ENCODE data around the gene ANO7.

The ANO7 gene

DNA sequence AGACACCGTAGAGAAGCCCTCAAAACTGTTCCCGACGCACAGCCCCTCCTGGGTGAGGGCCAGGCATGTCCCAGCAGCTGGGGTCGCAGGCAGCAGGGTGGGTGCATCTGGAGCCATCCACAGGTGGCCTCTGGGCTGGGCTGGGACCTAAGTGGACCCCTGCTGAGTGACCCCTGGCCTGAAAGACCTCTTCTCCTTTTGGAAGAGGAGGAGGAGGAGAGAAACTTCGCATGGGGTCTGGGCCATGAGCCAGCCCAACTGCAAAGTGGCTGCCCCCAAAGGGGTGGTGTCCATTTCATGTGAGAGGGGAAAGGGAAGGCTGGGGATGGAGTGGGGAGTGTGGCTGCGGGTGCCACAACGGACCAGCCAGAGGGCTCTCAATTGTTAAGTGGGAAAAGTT, 25.1 kb downstream of the ANO7 start:
- TF ChIP-seq ZFX (IDR thresholded peaks at IDR 0.05) = no peak
- TF ChIP-seq, protein P1, sequence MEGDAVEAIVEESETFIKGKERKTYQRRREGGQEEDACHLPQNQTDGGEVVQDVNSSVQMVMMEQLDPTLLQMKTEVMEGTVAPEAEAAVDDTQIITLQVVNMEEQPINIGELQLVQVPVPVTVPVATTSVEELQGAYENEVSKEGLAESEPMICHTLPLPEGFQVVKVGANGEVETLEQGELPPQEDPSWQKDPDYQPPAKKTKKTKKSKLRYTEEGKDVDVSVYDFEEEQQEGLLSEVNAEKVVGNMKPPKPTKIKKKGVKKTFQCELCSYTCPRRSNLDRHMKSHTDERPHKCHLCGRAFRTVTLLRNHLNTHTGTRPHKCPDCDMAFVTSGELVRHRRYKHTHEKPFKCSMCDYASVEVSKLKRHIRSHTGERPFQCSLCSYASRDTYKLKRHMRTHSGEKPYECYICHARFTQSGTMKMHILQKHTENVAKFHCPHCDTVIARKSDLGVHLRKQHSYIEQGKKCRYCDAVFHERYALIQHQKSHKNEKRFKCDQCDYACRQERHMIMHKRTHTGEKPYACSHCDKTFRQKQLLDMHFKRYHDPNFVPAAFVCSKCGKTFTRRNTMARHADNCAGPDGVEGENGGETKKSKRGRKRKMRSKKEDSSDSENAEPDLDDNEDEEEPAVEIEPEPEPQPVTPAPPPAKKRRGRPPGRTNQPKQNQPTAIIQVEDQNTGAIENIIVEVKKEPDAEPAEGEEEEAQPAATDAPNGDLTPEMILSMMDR (conservative IDR thresholded peaks at IDR 0.05) = no peak
- no peak overlapping the region for H3K27ac ChIP-seq

DNA sequence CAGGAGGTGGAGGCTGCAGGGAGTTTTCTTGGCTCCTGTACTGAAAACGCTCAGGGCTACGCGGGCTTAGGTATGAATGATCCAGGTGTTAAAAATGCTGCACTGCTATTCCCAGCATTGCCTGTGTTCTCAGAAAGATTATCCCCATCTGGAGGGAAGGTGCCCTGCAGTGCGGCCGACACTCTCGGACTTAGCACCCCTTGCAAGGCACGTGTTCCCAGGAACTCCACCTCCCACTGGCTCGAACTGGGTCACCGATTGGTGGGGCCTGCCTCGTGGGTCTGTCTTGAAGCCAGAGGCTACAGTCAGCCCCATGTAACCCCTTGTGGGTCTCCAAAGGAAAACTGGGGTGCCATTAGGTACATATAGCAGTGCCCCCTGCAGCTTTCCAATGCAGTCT, 25.7 kb downstream of the ANO7 start:
- no peak for TF ChIP-seq ZFX (IDR thresholded peaks at IDR 0.05)
- TF ChIP-seq, protein P1 (conservative IDR thresholded peaks at IDR 0.05) = no peak
- no peak overlapping the region for H3K27ac ChIP-seq

DNA sequence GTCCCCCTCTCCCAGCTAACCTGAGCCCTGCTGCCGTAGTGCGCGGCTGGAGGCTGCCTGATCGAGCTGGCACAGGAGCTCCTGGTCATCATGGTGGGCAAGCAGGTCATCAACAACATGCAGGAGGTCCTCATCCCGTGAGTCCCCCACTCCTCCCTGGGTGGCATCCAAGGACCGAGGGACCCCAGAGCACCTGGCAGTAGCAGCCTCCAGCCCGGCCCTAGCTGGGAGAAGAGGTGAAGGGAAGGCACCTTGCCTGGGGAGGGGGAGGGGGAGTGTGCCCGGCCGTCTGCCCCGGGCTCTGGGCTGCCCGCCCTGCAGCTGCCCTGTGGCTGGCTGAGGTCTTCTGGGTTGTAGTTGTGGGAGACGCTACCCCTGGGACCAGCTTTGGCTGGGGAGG, 26.3 kb downstream of the ANO7 start:
- no peak for TF ChIP-seq ZFX (IDR thresholded peaks at IDR 0.05)
- TF ChIP-seq, protein P1 (conservative IDR thresholded peaks at IDR 0.05) = no peak
- H3K27ac ChIP-seq = no peak overlapping the region

DNA sequence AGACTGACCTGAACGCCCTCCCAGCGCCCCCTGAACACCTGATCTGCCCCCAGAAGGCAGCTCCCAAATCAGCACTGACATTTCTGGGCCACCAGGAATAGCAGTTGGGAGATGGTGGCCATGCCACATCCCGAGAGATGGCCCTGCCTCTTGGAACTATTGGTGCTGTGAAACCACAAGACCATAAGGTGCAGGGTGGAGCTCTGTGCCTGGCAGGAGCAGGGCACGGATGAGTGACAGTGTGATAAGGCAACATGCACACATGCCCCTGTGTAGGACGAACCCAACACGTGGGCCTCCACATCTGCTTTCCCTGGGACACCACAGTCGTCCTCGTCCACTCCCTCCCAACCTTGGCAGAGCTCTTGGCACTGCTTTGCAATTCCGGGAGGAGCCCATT, 26.9 kb downstream of the ANO7 start:
- H3K27ac ChIP-seq = no peak overlapping the region
- no peak for TF ChIP-seq ZFX (IDR thresholded peaks at IDR 0.05)
- TF ChIP-seq, protein P1 (conservative IDR thresholded peaks at IDR 0.05) = no peak

DNA sequence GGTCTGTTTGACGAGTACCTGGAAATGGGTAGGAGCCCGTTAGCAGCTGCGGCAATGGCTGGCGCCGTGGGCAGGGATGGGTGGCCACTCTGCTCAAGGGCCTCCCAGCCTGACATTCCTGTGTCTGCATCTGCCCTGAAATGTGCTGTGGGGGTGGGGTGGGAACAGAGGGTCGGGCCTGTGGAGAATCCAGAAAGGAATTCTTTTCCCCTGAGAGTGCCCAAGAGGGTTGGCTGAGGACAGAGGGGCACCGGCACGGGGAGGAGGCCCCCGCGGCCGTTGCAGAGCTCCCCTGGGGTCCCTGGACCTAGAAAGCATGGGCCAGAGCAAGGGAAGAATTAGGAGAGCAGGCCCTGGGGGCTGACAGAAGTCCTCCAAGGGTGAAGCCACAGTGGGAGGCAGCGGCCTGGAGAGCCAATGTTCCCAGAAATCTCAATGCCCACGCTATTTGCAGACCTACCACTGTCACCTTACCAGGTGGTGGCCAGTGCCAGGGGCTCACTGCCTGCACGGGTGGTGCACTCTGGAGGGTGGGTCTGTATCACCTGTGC, 27.8 kb downstream of the ANO7 start:
- no peak for TF ChIP-seq ZFX (IDR thresholded peaks at IDR 0.05)
- TF ChIP-seq, protein P1 (conservative IDR thresholded peaks at IDR 0.05) = no peak
- no peak overlapping the region for H3K27ac ChIP-seq

DNA sequence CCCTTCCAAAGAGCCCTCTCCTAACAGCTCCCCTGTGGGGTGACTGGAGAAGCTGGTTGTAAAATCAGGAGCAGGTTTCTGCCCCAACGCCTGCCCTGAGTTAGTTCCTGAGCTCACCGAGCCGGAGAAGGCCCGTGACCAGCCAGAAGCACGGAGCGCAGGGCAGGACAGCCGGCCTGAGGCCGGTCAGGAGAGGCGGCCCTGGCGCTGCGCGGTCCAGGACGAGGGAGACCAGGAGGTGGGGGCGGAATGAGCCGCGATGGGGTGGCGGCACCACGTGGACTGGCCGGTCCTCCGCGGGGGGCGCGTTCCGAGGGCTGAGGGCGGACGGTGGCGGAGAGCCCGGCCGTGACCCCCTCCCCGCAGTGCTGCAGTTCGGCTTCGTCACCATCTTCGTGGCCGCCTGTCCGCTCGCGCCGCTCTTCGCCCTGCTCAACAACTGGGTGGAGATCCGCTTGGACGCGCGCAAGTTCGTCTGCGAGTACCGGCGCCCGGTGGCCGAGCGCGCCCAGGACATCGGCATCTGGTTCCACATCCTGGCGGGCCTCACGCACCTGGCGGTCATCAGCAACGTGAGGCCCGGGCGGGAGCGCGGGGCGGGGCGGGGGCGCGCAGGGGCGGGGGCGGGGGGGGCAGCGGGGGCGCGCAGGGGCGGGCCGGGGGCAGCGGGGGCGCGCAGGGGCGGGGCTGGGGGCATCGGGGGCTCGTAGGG, 29.0 kb downstream of the ANO7 start:
- no peak overlapping the region for H3K27ac ChIP-seq

More for the DNA sequence above, 29.0 kb downstream of the ANO7 start:
- no peak for TF ChIP-seq ZFX (IDR thresholded peaks at IDR 0.05)
- TF ChIP-seq, protein P1 (conservative IDR thresholded peaks at IDR 0.05) = no peak

Measured in C4-2B (cell line).